B cell (primary cell): ENCODE data around the gene C11orf86. TPM values are rescaled to one million over a fixed set of nuclear protein-coding genes. Genes with fewer than 3 reads are reported as not detected.
"Not testable (repeated sequence)": the region's sequence is repeated elsewhere in the genome, so short reads cannot be mapped to it uniquely, and the experiment has no call there.

Source experiments
- ATAC-seq: fragments of 200-7000 bp; cut with Tn5 transposase; one replicate; pipeline ENCODE4 v1.10.0; 2021; ENCODE audit warnings: low read depth, mild to moderate bottlenecking, moderate number of reproducible peaks, moderate library complexity
- CTCF ChIA-PET: fragments of 350-600 bp; sonication (Branson Sonifier 250); formaldehyde crosslinking; loops from one replicate; lab custom pipeline; 2021; ENCODE audit warnings: antibody characterized with exemption, inconsistent platforms; lab: Charles Lee
- POLR2A ChIA-PET: fragments of 350-600 bp; sonication (Branson Sonifier 250); formaldehyde crosslinking; loops from one replicate; lab custom pipeline; 2021; ENCODE audit warnings: antibody characterized with exemption; lab: Charles Lee
- DNase-seq: peaks from one replicate; pipeline ENCODE4 v3.0.0; 2013
- H2AFZ ChIP-seq: 2 replicates; pipeline ENCODE4 v1.6.1; 2012; ENCODE audit warnings: mild to moderate bottlenecking, low read depth, low read length; ENCODE audit not compliant: insufficient read depth, poor library complexity, severe bottlenecking
- H3K27ac ChIP-seq, 2 donors: 1 replicate in 1 of 2; 2 replicates in 1 of 2; pipeline ENCODE4 v1.5.1; 2012 to 2013; ENCODE audit warnings: low read length in 2 of 2, mild to moderate bottlenecking in 2 of 2, moderate library complexity in 1 of 2
- H3K27me3 ChIP-seq, 4 experiments: fragments of 200-600 bp in 1 of 4; sonication (generic) in 1 of 4; replicated peaks in 1 of 4; 1 replicate in 2 of 4; 2 replicates in 2 of 4; pipeline versions ENCODE4 v1.6.1 to v1.7.0; 2013 to 2016; ENCODE audit warnings: low read length in 3 of 4, mild to moderate bottlenecking in 2 of 4, mixed read lengths in 1 of 4, moderate library complexity in 1 of 4; ENCODE audit not compliant: insufficient read depth in 4 of 4, control insufficient read depth in 3 of 4; ENCODE audit errors: control extremely low read depth in 1 of 4
- H3K36me3 ChIP-seq, 2 experiments: replicated peaks in 1 of 2; 1 replicate in 1 of 2; 2 replicates in 1 of 2; pipeline versions ENCODE4 v1.6.1 to v1.7.1; 2013; ENCODE audit warnings: low read length in 1 of 2; ENCODE audit not compliant: insufficient read depth in 2 of 2, control insufficient read depth in 1 of 2; ENCODE audit errors: control extremely low read depth in 1 of 2, extremely low read depth in 1 of 2
- H3K4me1 ChIP-seq, 2 donors: fragments of 200-600 bp in 1 of 2; sonication (generic) in 1 of 2; 1 replicate in 1 of 2; 2 replicates in 1 of 2; pipeline versions ENCODE4 v1.5.1 to v1.6.1; 2013 to 2017; ENCODE audit warnings: low read length in 2 of 2; ENCODE audit not compliant: control insufficient read depth in 2 of 2, insufficient read depth in 2 of 2
- H3K4me2 ChIP-seq: replicated peaks from 2 replicates; pipeline ENCODE3; 2012; ENCODE audit warnings: mild to moderate bottlenecking, low read depth, low read length; ENCODE audit not compliant: poor library complexity, severe bottlenecking
- H3K4me3 ChIP-seq, 5 experiments: fragments of 200-600 bp in 1 of 5; sonication (generic) in 1 of 5; 1 replicate in 3 of 5; 2 replicates in 2 of 5; pipeline versions ENCODE4 v1.5.1 to v1.7.0; 2011 to 2016; ENCODE audit warnings: low read length in 4 of 5, mild to moderate bottlenecking in 4 of 5, low read depth in 2 of 5, control low read depth in 1 of 5, moderate library complexity in 1 of 5; ENCODE audit not compliant: insufficient read depth in 1 of 5; ENCODE audit errors: control extremely low read depth in 1 of 5, extremely low read depth in 1 of 5
- H3K79me2 ChIP-seq: fragments of 200-600 bp; sonication (generic); one replicate; pipeline ENCODE4 v1.6.0; 2016; ENCODE audit warnings: low read length; ENCODE audit not compliant: control insufficient read depth, insufficient read depth
- H3K9ac ChIP-seq: fragments of 200-600 bp; sonication (generic); 2 replicates; pipeline ENCODE4 v1.6.1; 2017; ENCODE audit warnings: mild to moderate bottlenecking, low read length, moderate library complexity
- H3K9me3 ChIP-seq, 3 donors: one replicate each; pipeline versions ENCODE4 v1.6.1 to v1.7.1; 2013; ENCODE audit warnings: low read length in 2 of 3; ENCODE audit not compliant: control insufficient read depth in 2 of 3, insufficient read depth in 1 of 3; ENCODE audit errors: control extremely low read depth in 1 of 3
- H4K20me1 ChIP-seq: 2 replicates; pipeline ENCODE4 v1.6.0; 2012; ENCODE audit warnings: mild to moderate bottlenecking, low read length; ENCODE audit not compliant: insufficient read depth, control insufficient read depth, poor library complexity, severe bottlenecking
- H3K27ac Mint-ChIP-seq: one replicate; pipeline ENCODE4 v1.8.0; 2021; ENCODE audit warnings: mixed read lengths
- H3K27me3 Mint-ChIP-seq: one replicate; pipeline ENCODE4 v1.8.0; 2021; ENCODE audit warnings: mixed read lengths
- H3K4me1 Mint-ChIP-seq: one replicate; pipeline ENCODE4 v1.8.0; 2021; ENCODE audit warnings: mixed read lengths
- H3K4me3 Mint-ChIP-seq: one replicate; pipeline ENCODE4 v1.8.0; 2021; ENCODE audit warnings: mixed read lengths
- H3K9me3 Mint-ChIP-seq: one replicate; pipeline ENCODE4 v1.8.0; 2022; ENCODE audit warnings: mixed read lengths; ENCODE audit not compliant: insufficient read depth
- CTCF ChIP-seq: fragments of 200-600 bp; IDR thresholded peaks from one replicate; pipeline ENCODE4 v1.8.0; 2022; ENCODE audit warnings: antibody characterized with exemption, mild to moderate bottlenecking
- EZH2 ChIP-seq: IDR thresholded peaks from 2 replicates; pipeline ENCODE4 v1.6.1; 2012; ENCODE audit warnings: borderline replicate concordance, low read depth, mild to moderate bottlenecking, moderate library complexity, low read length; ENCODE audit not compliant: insufficient read depth, poor library complexity, severe bottlenecking
- WGBS: methylation state at CpG from one replicate; pipeline ENCODE4 v1.1.5; 2013; ENCODE audit warnings: missing lambda C conversion rate; ENCODE audit not compliant: insufficient coverage; 5-methylcytosine and 5-hydroxymethylcytosine counted together
- intact Hi-C: fragments of 100-400 bp; cut with micrococcal nuclease; formaldehyde crosslinking; loops from one replicate; pipeline ENCODE4 v1.10.0; 2022
- polyA plus RNA-seq: library from polyadenylated mRNA; depleted of rRNA; stranded (reverse); fragments of >200 nt; gene quantifications from 2 replicates; pipeline ENCODE4 v1.2.3, GENCODE V29; 2012
- total RNA-seq, 2 donors: library from RNA; stranded (reverse); fragments of 120-200 nt in 1 of 2; gene quantifications; 1 replicate in 1 of 2; 2 replicates in 1 of 2; pipeline versions ENCODE4 v1.2.3 to v1.2.4, GENCODE V29; 2013 to 2022

The C11orf86 gene
- total and polyA plus RNA-seq, 2 donors (not counting 1 experiment from before 2014, with no cell fraction given), result not detected

- WGBS, result 81% methylated on average over 7 of the region's 8 CpGs
- Histone ChIP-seq H3K4me2 (no peak overlapping the region), H3K27ac (no peak overlapping the region), H3K27me3 (peaks cover 0 to 10% (median 0%) of the 10 kb centered on the region in 4 experiments), H3K9me3 (no peaks in the 10 kb centered on the region), H3K4me3 (no peak overlapping the region), H3K9ac (no peak overlapping the region), H4K20me1 (no peaks in the 10 kb centered on the region), H3K79me2 (no peaks in the 10 kb centered on the region), H2AFZ (no peak overlapping the region), H3K4me1 (no peaks in the 10 kb centered on the region), H3K36me3 (no peaks in the 10 kb centered on the region)
- no peak overlapping the region for H3K27ac Mint-ChIP-seq
- ChIA-PET POLR2A (no interaction called here), CTCF (no interaction called here)
- H3K4me3 Mint-ChIP-seq, result no peak overlapping the region
- intact Hi-C loops, result no loop called here
- no peaks in the 10 kb centered on the region for H3K4me1 Mint-ChIP-seq
- ATAC-seq (no peak), DNase-seq (no peak)
- H3K27me3 Mint-ChIP-seq, result peaks cover 18% of the 10 kb centered on the region
- TF ChIP-seq EZH2 (no peak), CTCF (no peak)
- H3K9me3 Mint-ChIP-seq, result no peaks in the 10 kb centered on the region
Observed at GRCh38 chr11:67002297-67002913, 27.3 kb downstream of the C11orf86 start.

GRCh38 chr11:67002921-67003411 is 27.9 kb downstream of the C11orf86 start:
- no peak overlapping the region for H3K4me3 Mint-ChIP-seq
- Histone ChIP-seq H2AFZ (no peak overlapping the region), H3K27me3 (peaks cover 0 to 9% (median 0%) of the 10 kb centered on the region in 4 experiments), H3K9me3 (no peaks in the 10 kb centered on the region), H3K4me3 (no peak overlapping the region), H3K4me2 (no peak overlapping the region), H3K4me1 (no peaks in the 10 kb centered on the region), H3K36me3 (no peaks in the 10 kb centered on the region), H3K79me2 (no peaks in the 10 kb centered on the region), H3K27ac (no peak overlapping the region), H4K20me1 (no peaks in the 10 kb centered on the region), H3K9ac (no peak overlapping the region)
- H3K4me1 Mint-ChIP-seq, result no peaks in the 10 kb centered on the region
- ATAC-seq (no peak), DNase-seq (no peak)
- TF ChIP-seq EZH2 (no peak), CTCF (no peak)
- 90% methylated on average over 4 of the region's 5 CpGs for WGBS
- H3K27ac Mint-ChIP-seq, result no peak overlapping the region
- CTCF ChIA-PET, result no interaction called here
- intact Hi-C loops, result no loop called here
- POLR2A ChIA-PET, result no interaction called here
- H3K27me3 Mint-ChIP-seq, result peaks cover 15% of the 10 kb centered on the region
- H3K9me3 Mint-ChIP-seq, result no peaks in the 10 kb centered on the region

GRCh38 chr11:67005200-67005599 is 30.1 kb downstream of the C11orf86 start:
- H3K36me3 ChIP-seq, H3K4me3 ChIP-seq, H3K9me3 Mint-ChIP-seq, POLR2A ChIA-PET, intact Hi-C loops, ATAC-seq, H3K4me1 Mint-ChIP-seq, H3K27me3 ChIP-seq, H3K27ac ChIP-seq, H4K20me1 ChIP-seq, CTCF ChIA-PET, H3K27ac Mint-ChIP-seq, H3K4me3 Mint-ChIP-seq, H3K4me1 ChIP-seq, H3K4me2 ChIP-seq, H3K9ac ChIP-seq, H3K79me2 ChIP-seq, H2AFZ ChIP-seq, H3K9me3 ChIP-seq, DNase-seq: not testable (repeated sequence)
- peaks cover 18% of the 10 kb centered on the region for H3K27me3 Mint-ChIP-seq
- WGBS, result 94% methylated on average over 4 of the region's 8 CpGs
